GM19468 (cell line): ENCODE data around the gene SGPP1.
"Not testable (repeated sequence)": the region's sequence is repeated elsewhere in the genome, so short reads cannot be mapped to it uniquely, and the experiment has no call there.

Experiments used
- ATAC-seq: cut with Tn5 transposase; IDR thresholded peaks from one replicate; pipeline ENCODE4 v1.9.1; 2021; ENCODE audit warnings: mild to moderate bottlenecking, moderate library complexity, moderate number of reproducible peaks; ENCODE audit not compliant: unreplicated experiment; ENCODE audit errors: extremely low read depth

SGPP1 gene

DNA sequence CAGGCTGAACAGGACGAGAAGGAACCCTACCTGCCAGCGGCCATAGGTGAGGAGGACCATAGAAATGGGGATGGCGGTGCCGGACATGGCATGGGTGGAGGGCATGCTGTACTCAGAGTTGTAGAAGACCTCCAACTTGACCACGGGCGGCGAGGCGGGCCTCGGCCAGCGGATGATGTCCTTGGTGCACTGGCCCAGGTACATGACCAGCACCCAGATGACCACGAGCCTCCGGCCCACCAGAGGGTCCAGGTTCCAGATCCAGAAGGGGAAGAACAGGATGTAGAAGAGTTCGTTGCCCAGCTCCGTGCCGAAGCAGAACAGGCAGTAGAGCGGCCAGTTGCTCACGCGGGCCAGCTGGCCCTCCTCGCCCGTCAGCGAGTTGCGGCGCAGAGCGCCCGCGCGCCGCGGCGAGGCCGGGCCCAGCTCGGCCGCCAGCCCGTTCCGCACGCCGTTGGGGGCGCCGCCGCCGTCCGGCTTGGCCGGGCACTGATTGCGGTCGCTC is 582 bp downstream of the SGPP1 start:
- no peak for ATAC-seq

- ATAC-seq, result no peak
These were observed 1.4 kb downstream of the SGPP1 start for GRCh38 chr14:63726499-63726898.

GRCh38 chr14:63725786-63726460 is 1.9 kb downstream of the SGPP1 start:
- ATAC-seq, result no peak

- no peak for ATAC-seq
These were observed 10.2 kb downstream of the SGPP1 start for GRCh38 chr14:63717702-63718101.

GRCh38 chr14:63715360-63715759 is 12.5 kb downstream of the SGPP1 start:
- ATAC-seq, result no peak

DNA sequence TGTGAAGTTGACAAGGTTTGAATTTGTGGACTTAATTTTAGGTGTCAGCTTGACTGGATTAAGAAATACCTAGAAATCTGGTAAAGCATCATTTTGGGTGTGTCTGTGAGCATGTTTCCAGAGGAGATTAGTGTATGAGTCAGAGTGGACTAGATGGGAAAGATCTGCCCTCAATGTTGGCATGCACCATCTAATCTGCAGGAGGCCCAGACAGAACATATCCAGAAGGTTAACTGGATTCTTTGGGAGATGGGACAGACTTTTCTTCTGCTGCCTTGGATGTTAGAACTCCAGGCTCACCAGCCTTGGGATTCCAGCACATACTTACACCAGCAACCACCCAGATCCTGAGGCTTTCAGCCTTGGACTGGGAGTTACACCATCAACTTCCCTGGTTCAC is 14.1 kb downstream of the SGPP1 start:
- no peak for ATAC-seq

- ATAC-seq, result no peak
These were observed 14.8 kb downstream of the SGPP1 start for GRCh38 chr14:63713058-63713457.

DNA sequence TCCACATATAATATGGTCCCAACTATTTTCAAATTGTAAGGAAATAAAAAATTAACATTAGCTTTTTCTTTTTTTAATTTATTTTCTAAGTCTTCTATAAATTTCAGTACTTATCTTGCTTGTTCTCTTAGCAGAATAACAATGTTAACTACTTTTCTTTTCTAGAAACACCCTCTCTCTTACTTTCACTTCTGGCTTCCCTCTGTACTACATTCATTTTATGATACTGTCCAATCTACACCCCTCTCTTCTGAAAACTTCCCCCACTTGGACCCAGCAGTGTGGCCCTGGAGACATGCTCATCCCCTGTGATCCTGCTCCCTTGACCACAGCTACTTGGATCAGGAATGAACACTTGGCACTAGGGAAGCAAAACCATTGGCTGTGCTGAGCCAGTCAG is 15.7 kb downstream of the SGPP1 start:
- peak; percentile 31 for ATAC-seq

DNA sequence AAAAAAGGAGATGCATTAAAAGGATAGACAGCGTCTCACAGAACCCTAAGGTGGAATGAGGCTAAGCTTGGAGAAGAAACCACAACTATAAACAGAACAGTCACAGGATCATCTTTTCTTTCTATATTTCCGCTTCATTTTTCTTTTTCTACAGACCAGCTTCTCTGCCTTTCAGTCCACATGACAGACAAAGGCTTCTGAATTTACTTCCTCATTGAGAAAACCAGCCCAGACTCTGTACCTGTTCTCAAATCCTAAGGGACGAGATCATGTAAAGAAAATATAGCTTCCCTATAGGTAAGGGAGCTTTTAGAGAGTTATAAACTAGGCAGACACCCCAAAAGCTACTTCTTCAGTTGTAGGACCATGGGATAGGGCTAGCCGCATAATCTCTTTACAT is 17.4 kb downstream of the SGPP1 start:
- no peak for ATAC-seq

DNA sequence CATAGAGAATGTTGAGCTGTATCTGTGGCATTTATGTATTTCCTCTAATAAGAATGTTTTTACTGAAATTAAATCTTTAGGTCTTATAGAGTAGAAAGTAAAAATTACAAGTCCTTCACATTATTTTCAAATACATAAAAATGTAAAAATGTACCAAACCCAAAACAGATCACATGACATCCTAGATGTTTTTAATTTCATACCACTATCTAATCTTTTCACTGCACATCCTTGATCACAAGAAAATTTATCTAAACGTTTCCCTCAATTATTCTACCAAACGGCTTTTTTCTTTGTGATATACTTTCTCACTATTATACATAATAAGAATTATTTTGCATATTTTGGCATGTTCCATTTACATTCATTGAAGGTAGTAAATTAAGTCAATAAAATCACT is 18.3 kb downstream of the SGPP1 start:
- no peak for ATAC-seq

GRCh38 chr14:63707216-63707615 is 20.6 kb downstream of the SGPP1 start:
- no peak for ATAC-seq

GRCh38 chr14:63705561-63706070 is 22.2 kb downstream of the SGPP1 start:
- peak; percentile 43 for ATAC-seq

DNA sequence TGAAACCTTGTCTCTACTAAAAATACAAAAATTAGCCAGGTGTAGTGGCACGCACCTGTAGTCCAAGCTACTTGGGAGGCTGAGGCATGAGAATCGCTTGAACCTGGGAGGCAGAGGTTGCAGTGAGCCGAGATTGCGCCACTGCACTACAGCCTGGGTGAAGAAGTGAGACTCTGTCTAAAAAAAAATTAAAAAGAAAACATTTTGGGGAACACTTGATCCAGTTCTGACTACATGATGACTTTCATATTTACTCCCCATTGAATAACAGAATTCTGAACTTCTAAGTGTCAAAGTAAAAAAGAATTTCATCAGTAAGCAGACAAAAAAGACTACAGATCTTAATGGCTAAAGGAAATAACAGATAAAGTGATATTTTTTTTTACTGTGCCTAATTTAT is 25.3 kb downstream of the SGPP1 start:
- not testable (repeated sequence) for ATAC-seq

- ATAC-seq, result no peak
These were observed 26.1 kb downstream of the SGPP1 start for GRCh38 chr14:63701606-63702299.

GRCh38 chr14:63692310-63693020 is 35.4 kb downstream of the SGPP1 start:
- no peak for ATAC-seq

DNA sequence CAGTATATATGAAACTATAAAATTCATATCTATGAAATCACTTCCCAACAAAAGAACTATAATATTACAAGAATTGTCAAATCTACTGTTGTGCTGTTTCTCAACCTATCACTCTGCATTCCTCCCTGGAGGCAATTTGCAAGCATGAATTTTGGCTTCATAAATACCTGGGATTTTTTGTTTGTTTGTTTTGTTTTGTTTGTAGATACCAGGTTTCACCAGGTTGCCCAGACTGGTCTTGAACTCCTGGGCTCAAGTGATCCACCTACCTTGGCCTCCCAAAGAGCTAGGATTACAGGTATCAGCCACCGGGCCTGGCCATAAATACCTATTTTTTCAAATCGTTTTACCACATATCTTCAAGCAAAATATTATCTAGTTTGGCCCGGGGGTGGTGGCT is 38.7 kb downstream of the SGPP1 start:
- no peak for ATAC-seq

DNA sequence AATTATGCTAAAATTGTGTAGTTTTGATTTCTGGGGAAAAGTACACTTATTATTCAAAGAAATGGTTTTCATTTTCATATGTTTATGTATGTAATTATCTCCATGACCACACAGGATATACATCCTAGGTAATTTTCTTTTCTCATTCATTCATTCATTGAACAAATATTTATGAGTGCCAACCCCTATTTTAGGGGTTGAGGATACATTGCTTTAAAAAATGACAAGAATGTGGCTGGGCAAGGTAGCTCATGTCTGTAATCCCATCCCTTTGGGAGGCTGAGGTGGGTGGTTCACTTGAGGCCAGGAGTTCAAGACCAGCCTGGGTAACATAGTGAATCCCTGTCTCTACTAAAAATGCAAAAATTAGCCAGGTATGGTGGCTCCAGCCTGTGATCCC is 40.9 kb downstream of the SGPP1 start:
- no peak for ATAC-seq

DNA sequence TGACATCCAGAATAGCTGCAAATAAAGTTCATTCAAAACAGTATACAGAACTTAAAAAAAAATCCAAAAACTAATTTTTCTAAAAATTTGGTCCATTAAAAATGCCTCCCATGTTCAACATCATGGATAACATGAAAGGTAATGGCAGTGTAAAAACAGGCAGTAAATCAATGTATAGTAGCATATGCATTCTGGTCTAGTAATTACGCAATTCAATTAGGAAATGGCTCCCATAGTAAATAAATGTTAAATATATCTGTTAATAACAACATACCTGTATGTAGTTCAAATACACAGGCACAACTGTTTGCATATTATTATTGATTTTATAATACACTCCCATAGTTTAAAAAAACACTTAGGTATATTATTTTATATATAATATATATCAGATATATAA is 42.5 kb downstream of the SGPP1 start:
- ATAC-seq, result no peak

GRCh38 chr14:63682727-63683593 is 44.9 kb downstream of the SGPP1 start:
- no peak for ATAC-seq

- ATAC-seq, result no peak
These were observed 49.3 kb downstream of the SGPP1 start for GRCh38 chr14:63678536-63678935.
